Activated T-cell treated with anti-CD3 and anti-CD28 coated beads, Interleukin-2, amount 50 U/mL, for 72 hours (primary cell): ENCODE data around the gene RPS27L. TPM values are rescaled to one million over a fixed set of nuclear protein-coding genes. Genes with fewer than 3 reads are reported as not detected.
"Not testable (repeated sequence)": the region's sequence is repeated elsewhere in the genome, so short reads cannot be mapped to it uniquely, and the experiment has no call there.

Experiments used
- ATAC-seq, 2 donors: fragments of 150-1000 bp; cut with Tn5 transposase; replicated peaks in 1 of 2; 2 replicates each; pipeline ENCODE4 v1.10.0; 2021; ENCODE audit warnings: moderate library complexity in 2 of 2, mild to moderate bottlenecking in 1 of 2
- DNase-seq, 2 donors: peaks; one replicate each; pipeline ENCODE4 v3.0.0; 2021 to 2022; ENCODE audit warnings: mixed read lengths in 1 of 2
- H3K27ac Mint-ChIP-seq: one replicate; pipeline ENCODE4 v1.8.0; 2022; ENCODE audit warnings: mild to moderate bottlenecking, moderate library complexity, mixed read lengths
- H3K27me3 Mint-ChIP-seq: one replicate; pipeline ENCODE4 v1.8.0; 2022; ENCODE audit warnings: low read depth, mixed read lengths
- H3K36me3 Mint-ChIP-seq, 2 donors: one replicate each; pipeline ENCODE4 v1.8.0; 2022; ENCODE audit warnings: mixed read lengths in 2 of 2, mild to moderate bottlenecking in 1 of 2; ENCODE audit not compliant: insufficient read depth in 2 of 2
- H3K4me1 Mint-ChIP-seq: one replicate; pipeline ENCODE4 v1.8.0; 2022; ENCODE audit warnings: low read depth, mixed read lengths
- H3K4me3 Mint-ChIP-seq, 2 donors: one replicate each; pipeline ENCODE4 v1.8.0; 2022; ENCODE audit warnings: mild to moderate bottlenecking in 2 of 2, mixed read lengths in 2 of 2, moderate library complexity in 2 of 2
- H3K9me3 Mint-ChIP-seq, 2 donors: one replicate each; pipeline ENCODE4 v1.8.0; 2022; ENCODE audit warnings: mixed read lengths in 2 of 2
- total RNA-seq, 2 donors: library from RNA; stranded (reverse); gene quantifications; one replicate each; pipeline ENCODE4 v1.2.3, GENCODE V29; 2022

Gene RPS27L
- total RNA-seq, 2 donors from 2014 or later, result 166 to 228 TPM

DNA sequence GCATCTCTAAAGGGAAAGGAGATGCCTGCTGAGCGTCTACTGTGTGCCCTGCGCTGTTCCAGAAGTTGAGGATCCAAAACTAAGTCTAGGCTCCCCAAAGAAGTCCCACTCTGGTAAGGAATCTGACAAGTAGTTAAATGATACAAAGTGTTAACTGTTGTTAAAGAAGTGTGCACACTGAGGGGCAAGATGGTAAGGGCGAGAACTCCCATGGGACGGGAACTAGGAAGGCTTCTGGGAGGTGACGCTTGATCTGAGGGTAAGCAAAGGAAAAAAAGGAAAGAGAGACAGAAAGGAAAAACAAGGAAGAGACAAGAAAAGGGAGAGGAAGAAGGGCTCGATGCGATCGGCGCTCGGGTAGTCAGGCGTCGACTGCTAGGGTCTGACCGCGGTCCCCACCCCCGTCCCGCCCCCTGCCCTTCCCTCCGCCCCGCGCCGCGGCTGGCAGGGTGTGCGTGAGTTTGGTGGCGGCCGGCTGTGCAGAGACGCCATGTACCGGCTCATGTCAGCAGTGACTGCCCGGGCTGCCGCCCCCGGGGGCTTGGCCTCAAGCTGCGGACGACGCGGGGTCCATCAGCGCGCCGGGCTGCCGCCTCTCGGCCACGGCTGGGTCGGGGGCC is 35.8 kb downstream of the RPS27L start, which contains the start of gene LACTB:
LACTB (plus strand) TSS at position 480 of the 620 bp plus-strand sequence; CDS start at position 491, 11 bp downstream.
- peaks cover 9 to 21% of the 10 kb centered on the region in 2 donors for H3K36me3 Mint-ChIP-seq
- peak within 1 kb of the TSS; percentile 85 to 91 for H3K4me3 Mint-ChIP-seq
- no peaks in the 10 kb centered on the region for H3K27me3 Mint-ChIP-seq
- H3K4me1 Mint-ChIP-seq, result peaks cover 29% of the 10 kb centered on the region
- H3K9me3 Mint-ChIP-seq, result peaks cover 9 to 14% of the 10 kb centered on the region in 2 donors
- DNase-seq, result peak; percentile 88 to 89
- peak within 1 kb of the TSS; percentile 34 for H3K27ac Mint-ChIP-seq
- ATAC-seq, result peak; percentile 91 to 93

DNA sequence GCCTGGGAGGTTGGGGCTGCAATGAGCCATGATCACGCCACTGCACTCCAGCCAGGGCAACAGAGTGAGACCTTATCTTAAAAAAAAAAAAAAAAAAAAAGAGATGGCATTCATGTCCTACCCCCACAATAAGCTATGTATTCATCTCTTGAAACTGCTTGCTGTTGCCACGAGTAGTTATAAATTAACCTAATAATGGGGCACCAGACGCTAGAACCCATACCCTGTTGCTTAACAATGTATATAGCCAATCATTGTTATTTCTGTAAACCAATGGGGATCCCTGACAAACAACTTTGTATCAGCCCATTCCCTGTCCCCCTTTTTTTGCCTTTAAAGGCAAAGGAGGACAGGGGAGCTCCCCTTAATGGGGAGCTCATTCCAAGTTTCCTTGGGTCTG is 38.4 kb downstream of the RPS27L start:
- ATAC-seq, result no peak
- H3K4me1 Mint-ChIP-seq, result peaks cover 21% of the 10 kb centered on the region
- no peaks in the 10 kb centered on the region for H3K27me3 Mint-ChIP-seq
- no peak for DNase-seq
- peaks cover 9 to 15% of the 10 kb centered on the region in 2 donors for H3K36me3 Mint-ChIP-seq
- peaks cover 9 to 14% of the 10 kb centered on the region in 2 donors for H3K9me3 Mint-ChIP-seq
- no peak overlapping the region for H3K27ac Mint-ChIP-seq
- H3K4me3 Mint-ChIP-seq, result no peak overlapping the region

DNA sequence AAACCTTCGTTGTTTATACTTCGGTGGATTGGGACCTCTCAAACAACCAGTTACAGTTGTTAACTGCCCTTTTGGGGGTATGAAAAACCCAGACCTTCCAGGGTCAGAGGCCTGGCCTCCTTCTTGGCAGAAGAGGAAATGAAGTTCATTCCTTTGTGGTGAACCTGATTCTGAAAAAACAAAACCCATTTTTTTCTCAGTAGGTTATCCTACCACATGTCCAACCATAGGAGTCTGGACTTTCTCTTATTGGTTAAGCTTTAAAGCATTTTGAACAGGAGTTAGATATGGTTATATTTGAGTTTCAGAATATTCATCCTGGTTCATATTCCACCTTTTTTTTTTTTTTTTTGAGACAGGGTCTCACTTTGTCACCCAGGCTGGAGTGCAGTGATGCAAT is 42.8 kb downstream of the RPS27L start:
- no peak overlapping the region for H3K4me3 Mint-ChIP-seq
- DNase-seq (no peak), ATAC-seq (no peak)
- peaks cover 0 to under 1% of the 10 kb centered on the region in 2 donors for H3K9me3 Mint-ChIP-seq
- peaks cover under 1 to 4% of the 10 kb centered on the region in 2 donors for H3K36me3 Mint-ChIP-seq
- H3K27ac Mint-ChIP-seq, result no peak overlapping the region
- H3K27me3 Mint-ChIP-seq, result peaks cover under 1% of the 10 kb centered on the region
- no peaks in the 10 kb centered on the region for H3K4me1 Mint-ChIP-seq

DNA sequence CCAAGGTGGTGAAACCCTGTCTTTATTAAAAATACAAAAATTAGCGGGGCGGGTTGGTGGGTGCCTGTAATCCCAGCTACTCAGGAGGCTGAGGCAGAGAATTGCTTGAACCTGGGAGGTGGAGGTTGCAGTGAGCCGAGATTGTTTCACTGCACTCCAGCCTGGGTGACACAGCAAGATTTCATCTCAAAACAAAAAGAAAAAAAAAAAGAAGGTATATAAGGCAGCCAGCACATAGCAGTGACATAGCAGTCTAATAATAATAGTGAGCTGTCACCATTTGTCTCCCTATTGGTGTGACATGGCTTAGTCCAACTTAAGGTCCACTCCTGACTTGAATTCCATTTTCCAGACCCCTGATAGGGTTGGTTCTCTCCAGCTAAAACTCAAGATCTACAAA is 44.4 kb downstream of the RPS27L start:
- DNase-seq (no peak), ATAC-seq (no peak)
- Mint-ChIP-seq H3K4me3 (no peak overlapping the region), H3K36me3 (no peaks in the 10 kb centered on the region), H3K27ac (no peak overlapping the region), H3K9me3 (no peaks in the 10 kb centered on the region), H3K4me1 (no peaks in the 10 kb centered on the region), H3K27me3 (peaks cover 10% of the 10 kb centered on the region)

DNA sequence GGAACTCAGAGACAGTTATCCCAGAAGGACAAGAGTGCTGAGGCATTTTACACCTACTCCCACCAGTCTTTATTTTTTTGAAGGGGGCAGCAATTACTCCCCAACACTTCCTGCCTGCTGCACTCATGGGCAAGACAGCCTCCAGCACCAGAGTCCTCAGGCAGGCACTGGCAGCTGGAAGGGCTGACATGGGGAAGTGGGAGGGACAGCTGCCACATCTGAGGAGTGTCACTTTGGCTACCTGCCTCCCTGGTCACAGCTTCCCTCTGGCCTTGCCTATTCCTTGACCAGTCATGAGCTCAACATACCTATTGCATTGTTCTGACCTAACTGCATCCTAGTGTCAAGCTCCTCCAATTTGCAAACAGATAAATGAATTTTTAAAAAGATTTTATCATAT is 45.8 kb downstream of the RPS27L start:
- no peak overlapping the region for H3K27ac Mint-ChIP-seq
- H3K36me3 Mint-ChIP-seq, result no peaks in the 10 kb centered on the region
- DNase-seq (no peak), ATAC-seq (no peak)
- H3K9me3 Mint-ChIP-seq, result no peaks in the 10 kb centered on the region
- no peak overlapping the region for H3K4me3 Mint-ChIP-seq
- H3K4me1 Mint-ChIP-seq, result no peaks in the 10 kb centered on the region
- H3K27me3 Mint-ChIP-seq, result peaks cover 10% of the 10 kb centered on the region

DNA sequence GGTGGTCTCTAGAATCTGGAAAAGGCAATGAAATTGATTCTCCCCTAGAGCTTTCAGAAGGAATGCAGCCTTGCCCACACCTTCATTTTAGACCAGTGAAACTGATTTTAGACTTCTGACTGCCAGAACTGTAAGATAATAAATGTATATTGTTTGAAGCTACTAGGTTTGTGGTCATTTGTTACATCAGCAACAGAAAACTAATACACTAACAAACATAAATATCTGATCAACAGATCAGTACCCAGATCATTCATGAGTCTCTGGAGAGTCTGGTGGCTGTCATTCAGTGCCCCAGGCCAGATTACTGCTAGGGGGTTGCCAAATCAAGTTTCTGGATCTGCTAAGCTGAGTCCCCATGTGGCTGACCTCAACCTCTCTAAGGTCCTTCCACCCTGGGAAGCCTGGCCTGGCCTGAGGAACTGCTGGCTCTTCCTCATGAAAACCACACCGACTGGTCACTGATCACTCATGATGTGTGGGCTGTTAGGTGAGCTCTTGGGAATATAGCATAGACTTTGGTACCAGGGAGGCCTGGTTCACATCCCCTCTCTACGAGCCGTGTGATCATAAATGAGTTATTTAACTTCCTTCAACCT is 46.8 kb downstream of the RPS27L start:
- no peaks in the 10 kb centered on the region for H3K9me3 Mint-ChIP-seq
- no peak for ATAC-seq
- H3K27me3 Mint-ChIP-seq, result peaks cover 10% of the 10 kb centered on the region
- H3K4me3 Mint-ChIP-seq, result no peak overlapping the region
- H3K36me3 Mint-ChIP-seq, result no peaks in the 10 kb centered on the region
- H3K4me1 Mint-ChIP-seq, result no peaks in the 10 kb centered on the region
- no peak for DNase-seq
- H3K27ac Mint-ChIP-seq, result no peak overlapping the region

DNA sequence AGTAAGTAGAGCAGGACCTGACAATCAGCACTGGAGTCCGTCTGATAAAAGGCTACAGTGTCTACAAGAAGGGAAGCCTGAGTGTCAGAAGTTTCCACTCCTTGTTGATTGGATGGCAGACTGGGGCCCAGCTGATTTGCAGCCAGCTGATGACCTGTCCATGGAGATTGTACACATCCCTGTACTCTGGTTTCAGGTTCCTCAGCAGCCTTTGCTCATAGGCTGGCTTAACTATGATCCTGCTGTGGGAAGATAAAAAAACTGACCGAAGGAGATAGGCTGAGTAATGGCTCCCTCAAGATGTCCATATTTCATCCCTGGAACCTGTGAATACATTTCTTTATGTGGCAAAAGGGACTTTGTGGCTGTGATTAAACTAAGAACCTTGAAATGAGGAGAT is 47.4 kb downstream of the RPS27L start:
- no peaks in the 10 kb centered on the region for H3K4me1 Mint-ChIP-seq
- no peak for ATAC-seq
- no peaks in the 10 kb centered on the region for H3K36me3 Mint-ChIP-seq
- H3K4me3 Mint-ChIP-seq, result no peak overlapping the region
- peaks cover 14% of the 10 kb centered on the region for H3K27me3 Mint-ChIP-seq
- H3K9me3 Mint-ChIP-seq, result no peaks in the 10 kb centered on the region
- no peak overlapping the region for H3K27ac Mint-ChIP-seq
- DNase-seq, result no peak

DNA sequence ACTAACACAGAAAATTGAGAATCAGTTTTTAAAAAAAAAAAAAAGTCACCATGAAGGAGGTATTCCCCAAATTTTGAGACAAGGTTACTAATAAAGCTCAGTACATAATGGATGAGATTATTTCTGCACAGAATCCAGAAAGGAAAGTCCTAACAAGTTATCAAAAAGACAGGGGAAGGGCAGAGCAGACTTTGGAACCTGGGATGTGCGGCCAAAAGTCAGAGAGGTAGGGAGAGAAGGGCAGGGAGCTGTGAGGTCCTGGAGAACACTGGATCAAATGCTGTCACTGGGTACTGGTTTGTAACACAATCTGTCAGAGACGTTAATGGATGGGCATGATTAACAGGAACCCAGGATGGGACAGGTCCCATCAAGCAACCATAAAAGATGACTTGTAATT is 47.8 kb downstream of the RPS27L start:
- Mint-ChIP-seq H3K4me3 (no peak overlapping the region), H3K9me3 (no peaks in the 10 kb centered on the region), H3K27ac (no peak overlapping the region), H3K27me3 (peaks cover 15% of the 10 kb centered on the region), H3K4me1 (no peaks in the 10 kb centered on the region), H3K36me3 (no peaks in the 10 kb centered on the region)
- ATAC-seq, result no peak
- DNase-seq, result no peak

DNA sequence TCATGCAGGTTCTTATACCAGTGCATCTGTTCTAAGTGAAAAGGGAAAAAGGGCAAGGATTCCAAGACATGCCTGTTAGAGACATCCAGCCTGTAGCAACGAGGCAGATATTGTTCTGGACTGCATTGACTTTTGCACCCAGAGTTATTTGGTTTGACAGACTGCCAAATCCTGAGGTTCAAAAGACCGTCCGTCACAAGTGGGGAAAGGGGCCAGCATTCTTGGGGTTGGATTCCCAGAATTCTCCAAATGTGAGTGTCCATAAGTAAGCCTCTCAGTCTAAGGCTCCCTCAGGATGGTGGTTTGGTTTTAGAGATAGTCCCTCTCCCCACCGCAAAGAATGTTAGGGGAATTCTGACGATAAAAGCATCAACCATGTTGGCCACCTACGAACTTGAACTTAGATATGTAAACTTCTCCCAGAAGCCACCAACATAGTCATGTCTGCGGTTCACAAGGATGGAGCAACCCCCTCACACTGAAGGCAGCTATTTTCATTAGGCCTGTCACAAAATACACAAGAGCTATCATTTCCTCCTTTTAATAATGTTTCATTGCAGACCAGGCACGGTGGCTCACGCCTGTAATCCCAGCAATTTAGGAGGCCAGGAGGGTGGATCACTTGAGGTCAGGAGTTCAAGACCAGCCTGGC is 49.3 kb downstream of the RPS27L start:
- no peak overlapping the region for H3K27ac Mint-ChIP-seq

DNA sequence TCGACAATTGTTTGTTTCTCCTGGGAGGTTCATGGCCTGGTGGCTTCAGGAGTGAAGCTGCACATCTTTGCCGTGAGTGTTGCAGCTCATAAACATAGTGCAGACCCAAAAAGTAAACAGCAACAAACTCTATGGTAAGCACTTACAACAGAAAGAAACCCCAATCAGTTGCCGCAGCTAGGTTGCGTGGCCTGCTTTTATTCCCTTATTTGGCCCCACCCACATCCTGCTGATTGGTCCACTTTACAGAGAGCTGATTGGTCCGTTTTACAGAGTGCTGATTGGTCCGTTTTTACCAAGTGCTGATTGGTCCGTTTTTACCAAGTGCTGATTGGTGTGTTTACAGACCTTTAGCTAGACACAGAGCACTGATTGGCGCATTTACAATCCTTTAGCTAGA is 51.9 kb downstream of the RPS27L start:
- H3K4me1 Mint-ChIP-seq, ATAC-seq: not testable (repeated sequence)

More for the DNA sequence above, 49.3 kb downstream of the RPS27L start:
- H3K4me1 Mint-ChIP-seq, result no peaks in the 10 kb centered on the region
- H3K9me3 Mint-ChIP-seq, result no peaks in the 10 kb centered on the region
- no peaks in the 10 kb centered on the region for H3K36me3 Mint-ChIP-seq
- peaks cover 15% of the 10 kb centered on the region for H3K27me3 Mint-ChIP-seq
- H3K4me3 Mint-ChIP-seq, result no peak overlapping the region
- ATAC-seq, result no peak
- DNase-seq, result no peak

DNA sequence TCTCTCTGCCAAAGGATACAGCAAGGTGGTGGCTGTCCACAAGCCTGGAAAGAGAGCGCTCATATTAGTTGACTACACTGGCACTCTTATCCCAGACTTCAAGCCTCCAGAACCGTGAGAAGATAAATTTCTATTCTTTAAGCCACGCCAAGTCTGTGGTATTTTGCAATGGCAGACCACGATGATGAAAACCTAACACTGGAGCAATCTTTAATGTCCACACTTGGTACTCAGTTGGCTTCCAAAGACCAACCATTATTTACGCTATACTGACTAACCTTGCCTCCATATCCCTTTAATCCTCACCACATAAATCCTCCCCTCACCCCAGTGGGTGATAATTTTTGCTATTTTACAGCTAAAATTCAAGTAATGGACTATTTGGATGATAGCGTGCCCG is 52.5 kb downstream of the RPS27L start:
- Mint-ChIP-seq H3K27ac (no peak overlapping the region), H3K4me1 (no peaks in the 10 kb centered on the region), H3K36me3 (no peaks in the 10 kb centered on the region), H3K9me3 (no peaks in the 10 kb centered on the region), H3K27me3 (peaks cover 15% of the 10 kb centered on the region), H3K4me3 (no peak overlapping the region)
- no peak for ATAC-seq
- no peak for DNase-seq

More for the DNA sequence above, 51.9 kb downstream of the RPS27L start:
- not testable (repeated sequence) for H3K9me3 Mint-ChIP-seq, H3K36me3 Mint-ChIP-seq, H3K4me3 Mint-ChIP-seq, DNase-seq, H3K27ac Mint-ChIP-seq
- peaks cover 15% of the 10 kb centered on the region for H3K27me3 Mint-ChIP-seq

DNA sequence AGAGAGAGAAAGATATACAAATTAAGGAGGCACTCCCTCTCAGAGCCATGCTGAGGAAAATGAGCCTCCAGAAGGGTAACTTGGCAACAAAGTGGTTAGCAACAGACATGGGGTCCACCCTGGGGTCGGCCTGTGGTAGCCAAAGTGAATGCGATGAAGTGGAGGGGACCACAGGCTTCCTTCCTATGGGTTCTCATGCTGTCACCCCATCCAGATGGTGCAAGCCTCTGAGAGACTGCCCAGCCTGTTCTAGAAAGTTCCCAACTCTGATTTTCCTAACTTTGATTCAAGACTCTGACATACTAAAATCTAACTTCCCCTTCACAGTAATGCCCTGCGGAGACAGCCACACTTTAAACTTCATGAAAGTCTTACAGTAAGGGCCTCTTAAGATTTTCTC is 53.9 kb downstream of the RPS27L start:
- Mint-ChIP-seq H3K27ac (no peak overlapping the region), H3K36me3 (no peaks in the 10 kb centered on the region)
- no peak for ATAC-seq

DNA sequence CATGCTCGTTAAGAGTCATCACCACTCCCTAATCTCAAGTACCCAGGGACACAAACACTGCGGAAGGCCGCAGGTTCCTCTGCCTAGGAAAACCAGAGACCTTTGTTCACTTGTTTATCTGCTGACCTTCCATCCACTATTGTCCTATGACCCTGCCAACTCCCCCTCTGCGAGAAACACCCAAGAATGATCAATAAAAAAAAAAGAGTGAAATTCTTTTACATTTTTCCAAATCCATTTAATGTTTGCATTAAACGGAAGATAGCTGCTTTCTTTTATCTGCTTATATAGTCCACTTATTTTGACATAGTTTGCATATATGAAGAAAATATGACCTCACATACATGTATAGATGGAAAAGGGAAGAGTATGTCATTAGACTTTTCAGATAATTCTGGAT is 57.7 kb downstream of the RPS27L start:
- ATAC-seq, H3K4me3 Mint-ChIP-seq, DNase-seq, H3K27ac Mint-ChIP-seq, H3K36me3 Mint-ChIP-seq, H3K27me3 Mint-ChIP-seq, H3K9me3 Mint-ChIP-seq, H3K4me1 Mint-ChIP-seq: not testable (repeated sequence)

More for the DNA sequence above, 53.9 kb downstream of the RPS27L start:
- no peaks in the 10 kb centered on the region for H3K9me3 Mint-ChIP-seq
- no peak overlapping the region for H3K4me3 Mint-ChIP-seq
- H3K4me1 Mint-ChIP-seq, result no peaks in the 10 kb centered on the region
- no peak for DNase-seq
- H3K27me3 Mint-ChIP-seq, result peaks cover 5% of the 10 kb centered on the region
